NOMO-1 treated with DMSO at 0.1 percent for 48 hours (cell line): Measurements from ENCODE around the gene EMX1.
"Not testable (repeated sequence)": the region's sequence is repeated elsewhere in the genome, so short reads cannot be mapped to it uniquely, and the experiment has no call there.

Experiments
- DNase-seq: peaks from one replicate; lab custom pipeline; 2025; ENCODE audit not compliant: unreplicated experiment; lab: John Stamatoyannopoulos, UW

Gene EMX1

GRCh38 chr2:72900191-72900825 is 17.0 kb upstream of the EMX1 start:
- DNase-seq, result no peak

DNA sequence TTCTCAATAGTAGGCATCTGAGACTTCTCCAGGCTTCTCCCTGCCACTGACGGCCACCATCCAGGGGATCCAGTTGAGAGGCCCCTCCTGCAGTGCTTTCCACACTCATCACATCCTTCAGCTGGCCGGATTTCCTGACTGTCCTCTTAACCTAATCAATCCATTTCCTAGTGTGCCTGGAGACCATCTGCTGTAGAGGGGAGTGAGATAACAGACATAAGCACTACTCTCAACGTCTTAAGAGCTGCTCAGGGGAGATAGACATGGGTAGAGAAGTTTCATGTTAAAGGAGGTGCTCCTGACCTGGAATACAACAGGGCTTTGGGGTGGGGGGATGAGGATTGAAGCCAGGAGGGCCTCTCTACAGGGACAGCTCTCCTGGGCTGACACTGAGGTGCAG is 15.9 kb upstream of the EMX1 start:
- no peak for DNase-seq

GRCh38 chr2:72907369-72907768 is 9.9 kb upstream of the EMX1 start:
- DNase-seq, result not testable (repeated sequence)

DNA sequence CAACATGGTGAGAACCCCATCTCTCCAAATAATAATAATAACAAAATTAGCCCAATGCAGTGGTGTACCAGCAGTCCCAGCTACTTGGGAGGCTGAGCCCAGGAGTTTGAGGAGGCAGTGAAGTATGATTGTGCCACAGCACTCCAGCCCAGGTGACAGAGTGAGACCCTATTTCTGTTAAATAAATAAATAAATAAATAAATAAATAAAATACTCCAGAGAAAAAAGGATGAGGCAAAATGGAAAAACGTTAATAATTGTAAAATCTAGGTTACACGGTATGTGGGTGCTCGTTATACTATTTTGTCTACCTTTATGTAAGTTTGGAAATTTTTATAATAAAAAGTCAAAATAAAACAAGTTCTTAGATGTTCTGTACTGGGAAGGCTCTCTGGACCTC is 8.6 kb upstream of the EMX1 start:
- no peak for DNase-seq

DNA sequence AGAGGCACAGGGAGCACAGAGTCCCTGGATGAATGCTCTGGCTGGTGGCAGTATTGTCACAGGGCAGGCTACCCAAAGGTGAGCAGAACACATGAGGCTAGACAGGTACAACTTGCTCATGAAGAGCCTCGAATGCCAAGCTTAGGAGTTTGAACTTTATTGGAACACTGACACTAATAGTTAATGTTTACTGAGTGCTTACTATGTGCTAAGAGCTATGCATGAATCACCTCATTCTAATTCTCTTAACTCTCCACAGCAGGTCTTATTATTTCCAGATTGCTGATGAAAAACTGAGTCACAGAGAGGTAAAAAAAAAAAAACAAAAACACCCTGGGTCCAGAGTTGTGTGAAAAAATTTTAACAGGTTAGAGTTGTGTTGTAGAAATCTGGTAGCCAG is 6.1 kb upstream of the EMX1 start:
- DNase-seq, result no peak

GRCh38 chr2:72913486-72914205 is 3.7 kb upstream of the EMX1 start:
- DNase-seq, result no peak

- no peak for DNase-seq
Observed at GRCh38 chr2:72914206-72914559, 3.1 kb upstream of the EMX1 start.

DNA sequence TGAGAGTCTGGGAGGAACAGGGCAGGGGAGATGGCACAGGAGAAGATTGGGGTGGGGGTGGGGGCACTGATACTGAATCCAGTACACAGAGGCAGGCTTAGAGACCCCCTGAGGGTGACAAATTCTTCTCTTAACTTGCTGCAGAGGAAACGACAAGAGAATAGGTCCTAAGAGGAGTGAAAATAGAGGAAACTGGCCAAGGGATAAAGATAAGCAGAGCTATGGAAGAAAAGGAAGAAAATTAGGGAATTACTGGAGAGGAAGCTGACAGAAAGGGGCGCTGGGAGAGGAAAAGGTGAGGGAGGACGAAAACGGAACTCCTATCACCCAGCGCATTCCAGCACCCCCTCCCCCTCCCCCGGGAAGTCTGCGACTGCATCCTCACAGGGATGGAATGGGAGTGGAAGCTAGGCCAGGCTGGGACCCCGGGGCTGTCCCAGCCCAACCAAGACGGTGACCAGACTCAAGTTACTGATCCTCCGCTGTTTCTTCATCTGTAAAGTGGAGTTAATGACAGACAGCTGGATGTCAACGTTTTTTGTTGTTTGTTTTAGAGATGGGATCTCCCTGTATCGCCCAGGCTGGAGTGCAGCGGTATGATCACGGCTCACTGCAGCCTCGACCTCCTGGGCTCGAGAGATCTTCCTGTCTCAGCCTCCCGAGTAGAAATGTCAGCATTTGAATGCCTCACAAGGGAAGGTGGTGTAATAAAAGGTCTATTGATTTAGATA is 2.6 kb upstream of the EMX1 start:
- no peak for DNase-seq

DNA sequence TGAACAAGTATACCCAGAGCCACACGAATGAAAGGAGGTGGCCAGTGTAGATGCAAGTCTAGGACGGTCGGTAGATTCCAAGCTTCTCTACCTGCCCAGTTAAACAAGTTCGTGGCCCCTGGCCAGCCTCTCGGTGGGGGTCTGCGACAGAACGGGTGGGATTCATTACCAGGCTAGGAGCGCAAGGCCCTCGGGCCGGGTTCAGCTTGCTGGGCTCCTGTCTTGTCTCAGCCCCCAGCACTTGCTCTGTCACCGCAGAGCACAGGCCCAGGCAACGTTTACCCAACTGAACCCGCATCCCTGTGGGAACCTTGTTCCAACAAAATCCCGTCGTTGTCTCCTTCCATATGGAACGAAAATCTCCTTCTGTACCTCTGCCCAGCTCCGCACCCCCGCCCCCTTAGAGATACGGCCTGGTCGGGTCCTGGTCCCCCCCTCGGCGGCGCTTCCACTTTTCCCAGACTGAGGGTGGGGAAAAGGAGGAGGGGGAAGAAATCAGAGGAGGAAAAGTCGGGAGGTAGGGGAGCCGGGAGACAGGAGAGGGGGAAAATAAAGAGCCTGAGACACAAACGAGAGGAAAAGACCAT is 1.9 kb upstream of the EMX1 start:
- no peak for DNase-seq

GRCh38 chr2:72915907-72916742 is 1.2 kb upstream of the EMX1 start:
- no peak for DNase-seq

- no peak for DNase-seq
Observed at GRCh38 chr2:72916743-72917137, 579 bp upstream of the EMX1 start.

DNA sequence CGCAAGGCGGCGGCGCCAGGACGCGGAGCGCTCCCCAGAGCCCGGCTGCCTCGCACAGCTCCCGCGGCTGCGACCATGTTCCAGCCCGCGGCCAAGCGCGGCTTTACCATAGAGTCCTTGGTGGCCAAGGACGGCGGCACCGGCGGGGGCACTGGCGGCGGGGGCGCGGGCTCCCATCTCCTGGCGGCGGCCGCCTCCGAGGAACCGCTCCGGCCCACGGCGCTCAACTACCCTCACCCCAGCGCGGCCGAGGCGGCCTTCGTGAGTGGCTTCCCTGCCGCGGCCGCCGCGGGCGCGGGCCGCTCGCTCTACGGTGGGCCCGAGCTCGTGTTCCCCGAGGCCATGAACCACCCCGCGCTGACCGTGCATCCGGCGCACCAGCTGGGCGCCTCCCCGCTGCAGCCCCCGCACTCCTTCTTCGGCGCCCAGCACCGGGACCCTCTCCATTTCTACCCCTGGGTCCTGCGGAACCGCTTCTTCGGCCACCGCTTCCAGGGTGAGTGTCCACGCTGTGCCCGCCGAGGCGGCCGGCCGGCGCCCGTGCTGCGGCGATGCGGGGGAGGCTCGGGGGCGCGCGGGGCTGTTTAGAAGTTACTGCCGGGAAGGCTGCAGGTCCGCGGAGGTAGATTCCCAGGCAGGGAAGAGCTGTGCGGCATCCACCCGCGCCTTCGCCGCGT is 696 bp downstream of the EMX1 start:
- DNase-seq, result no peak

GRCh38 chr2:72919414-72920317 is 2.3 kb downstream of the EMX1 start:
- no peak for DNase-seq

GRCh38 chr2:72920318-72921087 is 3.2 kb downstream of the EMX1 start:
- no peak for DNase-seq

DNA sequence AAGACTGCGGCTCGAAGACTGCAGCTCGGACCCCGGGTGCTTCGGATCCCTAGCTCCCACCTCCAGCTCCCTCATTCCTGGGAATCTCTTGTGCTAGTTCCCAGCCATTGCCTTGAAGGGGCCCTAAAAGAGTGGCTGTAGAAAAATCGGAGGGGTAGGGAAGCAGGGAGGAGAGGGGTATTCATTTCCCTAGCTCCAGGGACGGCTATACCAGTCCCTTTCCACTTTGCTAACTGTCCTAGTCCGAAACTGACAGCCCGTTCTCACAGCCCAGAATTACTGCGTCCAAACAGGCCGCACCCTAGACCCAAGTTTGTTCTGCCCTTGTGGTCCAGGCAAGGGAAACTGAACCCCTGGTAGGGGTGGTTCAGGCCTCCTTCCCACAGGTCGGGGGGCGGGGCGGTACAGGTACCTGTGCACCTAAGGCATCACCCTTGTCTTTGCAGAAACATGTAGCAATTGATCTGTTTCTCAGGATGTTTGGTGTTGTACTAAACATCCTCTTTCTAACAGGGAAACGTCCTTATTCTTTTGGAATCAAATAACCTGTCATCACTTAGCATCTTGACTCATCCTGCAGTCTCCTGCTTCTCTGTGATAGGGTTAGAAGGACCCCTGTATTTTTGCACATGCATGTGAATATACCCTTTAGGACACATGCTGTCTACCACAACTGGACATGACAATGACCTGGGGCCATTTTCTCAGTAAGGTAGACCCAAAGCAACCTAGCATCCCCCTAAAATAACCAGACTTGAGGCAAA is 4.0 kb downstream of the EMX1 start:
- no peak for DNase-seq

DNA sequence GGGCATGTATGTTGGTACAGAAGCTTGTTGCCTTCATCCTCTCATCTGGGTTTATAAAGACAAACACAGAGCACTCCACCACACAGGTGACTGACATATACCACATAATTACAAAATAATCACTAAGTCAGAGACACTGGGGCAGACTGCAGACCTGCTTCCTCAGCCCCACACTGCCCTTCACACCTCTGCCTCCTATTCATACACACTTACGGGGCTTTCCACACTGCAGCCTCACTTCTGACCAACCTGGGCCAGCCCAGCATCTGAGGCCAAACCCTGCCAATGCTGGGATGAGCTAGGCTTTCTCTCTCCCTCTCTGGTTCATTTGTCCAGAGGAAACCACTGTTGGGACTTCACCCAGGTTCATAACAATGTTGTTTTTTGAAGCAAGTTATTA is 4.5 kb downstream of the EMX1 start:
- no peak for DNase-seq

GRCh38 chr2:72923833-72924352 is 6.6 kb downstream of the EMX1 start:
- DNase-seq, result no peak
